ENCODE results near the gene PLB1.
A peak's percentile ranks its signal among the peaks of the same experiment; 100 is the strongest.

Gene PLB1

GRCh38 chr2:28644760-28645159 is 148.9 kb downstream of the PLB1 start:
- TF ChIP-seq CTCF (conservative IDR thresholded peaks at IDR 0.05; ENCODE audit: low read depth, low read length) = no peak
- no peak for DNase-seq (ENCODE audit: low read depth)
- no peak overlapping the region for H3K4me3 ChIP-seq (ENCODE audit: low read length)

GRCh38 chr2:28645553-28645952 is 149.7 kb downstream of the PLB1 start:
- no peak for TF ChIP-seq CTCF (conservative IDR thresholded peaks at IDR 0.05; ENCODE audit: low read depth, low read length)
- DNase-seq (ENCODE audit: low read depth) = no peak
- H3K4me3 ChIP-seq (ENCODE audit: low read length) = no peak overlapping the region

GRCh38 chr2:28647682-28648081 is 151.8 kb downstream of the PLB1 start:
- no peak for DNase-seq (ENCODE audit: low read depth)
- TF ChIP-seq CTCF (conservative IDR thresholded peaks at IDR 0.05; ENCODE audit: low read depth, low read length) = no peak
- H3K4me3 ChIP-seq (ENCODE audit: low read length) = no peak overlapping the region

- no peak overlapping the region for H3K4me3 ChIP-seq (ENCODE audit: low read length)
- TF ChIP-seq CTCF (conservative IDR thresholded peaks at IDR 0.05; ENCODE audit: low read depth, low read length) = no peak
- no peak for DNase-seq (ENCODE audit: low read depth)
These were observed 152.3 kb downstream of the PLB1 start for GRCh38 chr2:28648147-28648546.

GRCh38 chr2:28648671-28649395 is 153.0 kb downstream of the PLB1 start:
- DNase-seq (ENCODE audit: low read depth) = no peak
- H3K4me3 ChIP-seq (ENCODE audit: low read length) = no peak overlapping the region
- no peak for TF ChIP-seq CTCF (conservative IDR thresholded peaks at IDR 0.05; ENCODE audit: low read depth, low read length)

- no peak for TF ChIP-seq CTCF (conservative IDR thresholded peaks at IDR 0.05; ENCODE audit: low read depth, low read length)
- peak; percentile 66 for DNase-seq (ENCODE audit: low read depth)
- no peak overlapping the region for H3K4me3 ChIP-seq (ENCODE audit: low read length)
These were observed 153.8 kb downstream of the PLB1 start for GRCh38 chr2:28649481-28650265.

- no peak overlapping the region for H3K4me3 ChIP-seq (ENCODE audit: low read length)
- no peak for TF ChIP-seq CTCF (conservative IDR thresholded peaks at IDR 0.05; ENCODE audit: low read depth, low read length)
- DNase-seq (ENCODE audit: low read depth) = no peak
These were observed 154.4 kb downstream of the PLB1 start for GRCh38 chr2:28650266-28650584.

Data from retinal pigment epithelial cell (primary cell).